Mesodermal cell (in vitro differentiated cells): ENCODE measurements around the gene ASTN2.
"Not testable (repeated sequence)": the region's sequence is repeated elsewhere in the genome, so short reads cannot be mapped to it uniquely, and the experiment has no call there.

Source experiments
- H3K27ac ChIP-seq: 2 replicates; pipeline ENCODE4 v1.7.0; 2013; ENCODE audit warnings: mild to moderate bottlenecking, low read depth, low read length, moderate library complexity; ENCODE audit not compliant: severe bottlenecking
- H3K36me3 ChIP-seq: 2 replicates; pipeline ENCODE4 v1.7.1; 2013; ENCODE audit warnings: mild to moderate bottlenecking, low read length, moderate library complexity; ENCODE audit not compliant: control insufficient read depth, insufficient read depth
- H3K4me1 ChIP-seq: one replicate; pipeline ENCODE4 v1.7.1; 2013; ENCODE audit warnings: mild to moderate bottlenecking, low read length; ENCODE audit not compliant: insufficient read depth, control insufficient read depth, poor library complexity, severe bottlenecking
- H3K4me3 ChIP-seq: 2 replicates; pipeline ENCODE4 v1.7.0; 2013; ENCODE audit warnings: low read length, control low read depth, mild to moderate bottlenecking; ENCODE audit not compliant: insufficient read depth, poor library complexity, severe bottlenecking; ENCODE audit errors: extremely low read depth
- H3K9me3 ChIP-seq: 2 replicates; pipeline ENCODE4 v1.7.1; 2013; ENCODE audit warnings: mild to moderate bottlenecking, low read length, moderate library complexity; ENCODE audit not compliant: control insufficient read depth
- WGBS, 2 experiments: methylation state at CpG; one replicate each; pipeline ENCODE4 v1.1.5; 2013; ENCODE audit warnings: missing lambda C conversion rate in 2 of 2; ENCODE audit not compliant: insufficient coverage in 2 of 2; 5-methylcytosine and 5-hydroxymethylcytosine counted together

ASTN2 gene

GRCh38 chr9:116461632-116462031 is 953.2 kb downstream of the ASTN2 start:
- Histone ChIP-seq H3K4me1 (peaks cover 7% of the 10 kb centered on the region), H3K27ac (no peak overlapping the region), H3K36me3 (no peaks in the 10 kb centered on the region), H3K4me3 (no peak overlapping the region), H3K9me3 (peaks cover 9% of the 10 kb centered on the region)
- 96 to 100% methylated on average over 1 to 3 of the region's 3 CpGs for WGBS, 2 experiments

GRCh38 chr9:116460026-116460425 is 954.8 kb downstream of the ASTN2 start:
- WGBS, 2 experiments, result no CpG with 5 or more reads among the region's 2 CpGs
- Histone ChIP-seq H3K4me3 (no peak overlapping the region), H3K27ac (no peak overlapping the region), H3K4me1 (no peaks in the 10 kb centered on the region), H3K36me3 (no peaks in the 10 kb centered on the region), H3K9me3 (peaks cover 12% of the 10 kb centered on the region)

- H3K27ac ChIP-seq, result no peak overlapping the region
- no peak overlapping the region for H3K4me3 ChIP-seq
- WGBS, 2 experiments, result 100% methylated on average over 1 of the region's 3 CpGs; no CpG with 5 or more reads in 1 of the 2 experiments
- H3K36me3 ChIP-seq, result no peaks in the 10 kb centered on the region
- no peaks in the 10 kb centered on the region for H3K4me1 ChIP-seq
- peaks cover 12% of the 10 kb centered on the region for H3K9me3 ChIP-seq
Measured at GRCh38 chr9:116459576-116459975, 955.3 kb downstream of the ASTN2 start.

GRCh38 chr9:116456490-116457088 is 958.3 kb downstream of the ASTN2 start:
- no CpG with 5 or more reads among the region's 2 CpGs for WGBS, 2 experiments
- peaks cover 12% of the 10 kb centered on the region for H3K9me3 ChIP-seq
- no peak overlapping the region for H3K27ac ChIP-seq

DNA sequence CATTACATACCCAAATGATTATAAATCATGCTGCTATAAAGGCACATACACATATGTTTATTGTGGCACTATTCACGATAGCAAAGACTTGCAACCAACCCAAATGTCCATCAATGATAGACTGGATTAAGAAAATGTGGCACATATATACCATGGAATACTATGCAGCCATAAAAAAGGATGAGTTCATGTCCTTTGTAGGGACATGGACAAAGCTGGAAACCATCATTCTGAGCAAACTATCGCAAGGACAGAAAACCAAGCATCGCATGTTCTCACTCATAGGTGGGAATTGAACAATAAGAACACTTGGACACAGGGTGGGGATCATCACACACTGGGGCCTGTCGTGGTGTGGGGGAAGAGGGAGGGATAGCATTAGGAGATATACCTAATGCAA is 960.3 kb downstream of the ASTN2 start:
- Histone ChIP-seq H3K4me1 (peaks cover 18% of the 10 kb centered on the region), H3K9me3 (peaks cover 12% of the 10 kb centered on the region)
- H3K4me3 ChIP-seq, H3K27ac ChIP-seq, H3K36me3 ChIP-seq: not testable (repeated sequence)
- 81 to 100% methylated on average over 2 of the region's 4 CpGs for WGBS, 2 experiments

More at GRCh38 chr9:116456490-116457088, 958.3 kb downstream of the ASTN2 start:
- Histone ChIP-seq H3K4me3 (no peak overlapping the region), H3K36me3 (no peaks in the 10 kb centered on the region), H3K4me1 (peaks cover 5% of the 10 kb centered on the region)

GRCh38 chr9:116453785-116454184 is 961.1 kb downstream of the ASTN2 start:
- peaks cover 12% of the 10 kb centered on the region for H3K9me3 ChIP-seq
- WGBS, 2 experiments, result no CpG with 5 or more reads among the region's 1 CpG
- H3K27ac ChIP-seq, result no peak overlapping the region
- peaks cover 18% of the 10 kb centered on the region for H3K4me1 ChIP-seq
- no peaks in the 10 kb centered on the region for H3K36me3 ChIP-seq
- no peak overlapping the region for H3K4me3 ChIP-seq

DNA sequence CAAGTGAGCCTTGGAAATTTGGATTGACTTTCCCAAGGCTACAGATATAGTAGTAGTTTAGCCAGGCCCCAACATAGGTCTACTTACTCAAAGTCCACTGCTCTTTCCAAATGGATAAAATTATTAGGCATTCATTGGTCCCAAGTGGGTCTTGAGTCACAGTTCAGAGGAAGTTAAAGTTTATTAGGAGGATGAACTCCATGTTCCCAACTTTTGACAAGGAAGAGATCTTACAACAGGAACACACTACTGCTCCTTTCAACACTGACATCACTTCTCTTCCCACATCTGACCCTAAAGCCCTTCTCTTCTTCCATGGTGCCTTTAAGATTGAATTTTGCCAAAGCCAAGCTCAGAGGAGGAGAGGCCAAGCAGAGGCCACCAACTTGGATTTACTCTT is 962.2 kb downstream of the ASTN2 start:
- no peak overlapping the region for H3K4me3 ChIP-seq
- no peaks in the 10 kb centered on the region for H3K36me3 ChIP-seq
- no peak overlapping the region for H3K27ac ChIP-seq
- peaks cover 12% of the 10 kb centered on the region for H3K9me3 ChIP-seq
- H3K4me1 ChIP-seq, result peaks cover 18% of the 10 kb centered on the region

- no peak overlapping the region for H3K4me3 ChIP-seq
- no CpG with 5 or more reads among the region's 1 CpG for WGBS, 2 experiments
Measured at GRCh38 chr9:116452227-116452626, 962.6 kb downstream of the ASTN2 start.

GRCh38 chr9:116451500-116452115 is 963.2 kb downstream of the ASTN2 start:
- 83% methylated on average over 1 of the region's 2 CpGs; no CpG with 5 or more reads in 1 of the 2 experiments for WGBS, 2 experiments
- H3K4me1 ChIP-seq, result peaks cover 18% of the 10 kb centered on the region

More at GRCh38 chr9:116452227-116452626, 962.6 kb downstream of the ASTN2 start:
- Histone ChIP-seq H3K36me3 (no peaks in the 10 kb centered on the region), H3K27ac (no peak overlapping the region), H3K9me3 (peaks cover 8% of the 10 kb centered on the region), H3K4me1 (peaks cover 18% of the 10 kb centered on the region)

GRCh38 chr9:116450378-116451139 is 964.3 kb downstream of the ASTN2 start:
- Histone ChIP-seq H3K36me3 (no peaks in the 10 kb centered on the region), H3K4me3 (no peak overlapping the region), H3K9me3 (no peaks in the 10 kb centered on the region), H3K27ac (peak overlapping the region; percentile 58), H3K4me1 (peaks cover 18% of the 10 kb centered on the region)
- 72 to 86% methylated on average over 2 of the region's 3 CpGs for WGBS, 2 experiments

More at GRCh38 chr9:116451500-116452115, 963.2 kb downstream of the ASTN2 start:
- Histone ChIP-seq H3K36me3 (no peaks in the 10 kb centered on the region), H3K27ac (no peak overlapping the region), H3K9me3 (peaks cover 2% of the 10 kb centered on the region), H3K4me3 (no peak overlapping the region)
